NOMO-1 treated with DMSO at 0.1 percent for 48 hours (cell line): ENCODE data around the gene SELENOH.

Source experiments
- DNase-seq: peaks from one replicate; lab custom pipeline; 2025; ENCODE audit not compliant: unreplicated experiment; lab: John Stamatoyannopoulos, UW

The SELENOH gene

GRCh38 chr11:57778318-57779037 lies 37.2 kb downstream of the SELENOH start:
- no peak for DNase-seq

GRCh38 chr11:57779276-57779675 lies 38.0 kb downstream of the SELENOH start:
- no peak for DNase-seq

DNA sequence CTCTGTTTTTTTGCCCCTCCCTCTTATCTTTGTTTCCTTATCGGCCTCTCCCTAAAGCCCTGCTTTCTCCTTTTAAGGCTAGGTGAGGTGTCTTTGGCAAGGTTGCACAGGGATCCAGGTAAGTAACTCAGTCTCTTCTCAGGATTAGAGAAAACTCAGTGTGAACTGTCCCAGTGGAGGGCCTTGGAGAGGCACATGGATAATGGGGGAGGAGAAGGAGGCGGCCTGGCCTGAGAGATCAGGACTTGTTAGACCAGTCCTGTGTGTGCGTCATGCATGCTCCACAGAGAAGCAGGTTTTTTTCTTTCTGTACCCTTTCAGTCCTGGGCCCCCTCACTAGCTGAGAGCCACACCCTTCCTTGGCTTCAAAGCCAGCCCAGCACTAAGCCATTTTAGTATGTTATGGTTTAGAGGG lies 40.2 kb downstream of the SELENOH start:
- no peak for DNase-seq

DNA sequence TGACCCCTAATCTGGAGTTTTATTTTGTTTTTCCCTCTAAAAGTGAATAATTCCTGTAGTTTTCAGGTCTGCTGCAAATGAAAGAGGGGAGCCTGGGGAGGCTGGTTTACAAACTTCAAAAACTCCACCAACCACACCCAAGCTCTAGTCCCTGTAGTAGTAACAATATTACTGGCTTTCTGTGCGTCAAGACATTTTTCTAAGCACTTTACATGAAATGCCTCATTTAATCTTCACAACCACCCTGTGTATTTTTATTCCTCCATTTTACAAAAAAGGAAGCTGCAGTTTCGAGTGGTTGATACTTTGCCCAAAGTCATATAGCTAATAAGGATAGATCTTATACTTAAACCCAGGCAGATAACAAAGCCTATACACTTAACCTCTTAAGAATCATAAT lies 43.8 kb downstream of the SELENOH start:
- peak; percentile 48 for DNase-seq

- DNase-seq, result no peak
These were observed 45.1 kb downstream of the SELENOH start for GRCh38 chr11:57786436-57786835.

- no peak for DNase-seq
These were observed 45.8 kb downstream of the SELENOH start for GRCh38 chr11:57787006-57787604.

DNA sequence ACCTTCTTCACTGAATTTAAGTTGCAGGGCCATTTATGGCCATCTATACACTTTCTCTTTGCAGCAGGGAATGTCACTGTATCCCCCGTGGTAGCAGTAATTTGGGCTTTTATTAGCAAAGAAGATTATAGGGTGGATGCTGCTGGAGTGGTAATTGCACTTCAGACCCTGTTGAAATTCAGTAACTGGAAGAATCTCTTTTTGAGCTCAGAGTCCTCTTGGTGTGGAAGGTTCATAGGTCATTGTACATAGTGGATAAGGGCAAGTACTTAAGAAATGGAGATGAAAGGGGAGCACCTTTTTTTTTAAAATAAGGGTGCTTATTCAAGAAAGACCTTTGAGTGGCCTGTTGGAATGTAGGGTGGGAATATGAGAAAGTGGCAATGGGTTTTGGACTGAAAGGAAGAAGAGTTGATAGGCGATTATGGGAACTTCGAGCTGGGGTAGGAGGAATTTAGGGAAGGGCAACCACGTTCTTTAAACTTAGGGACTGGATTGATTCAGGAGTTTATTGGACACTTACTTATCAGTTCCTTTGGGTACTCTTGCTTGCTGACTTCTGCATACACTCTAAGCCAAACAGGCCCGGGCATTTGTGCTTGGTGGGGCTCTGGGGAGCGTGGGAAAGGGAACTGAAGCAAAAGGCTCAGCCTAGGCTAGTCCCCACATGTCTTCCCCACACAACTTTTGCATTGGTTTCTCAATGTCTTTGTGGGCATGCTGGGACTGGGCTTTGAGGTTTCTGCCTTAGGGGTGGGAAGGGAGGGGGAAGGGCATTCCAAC lies 46.8 kb downstream of the SELENOH start:
- DNase-seq, result peak; percentile 83

- no peak for DNase-seq
These were observed 47.4 kb downstream of the SELENOH start for GRCh38 chr11:57788703-57789088.

GRCh38 chr11:57791321-57792059 lies 50.2 kb downstream of the SELENOH start:
- peak; percentile 16 for DNase-seq

GRCh38 chr11:57792060-57792541 lies 50.8 kb downstream of the SELENOH start:
- DNase-seq, result peak; percentile 96

DNA sequence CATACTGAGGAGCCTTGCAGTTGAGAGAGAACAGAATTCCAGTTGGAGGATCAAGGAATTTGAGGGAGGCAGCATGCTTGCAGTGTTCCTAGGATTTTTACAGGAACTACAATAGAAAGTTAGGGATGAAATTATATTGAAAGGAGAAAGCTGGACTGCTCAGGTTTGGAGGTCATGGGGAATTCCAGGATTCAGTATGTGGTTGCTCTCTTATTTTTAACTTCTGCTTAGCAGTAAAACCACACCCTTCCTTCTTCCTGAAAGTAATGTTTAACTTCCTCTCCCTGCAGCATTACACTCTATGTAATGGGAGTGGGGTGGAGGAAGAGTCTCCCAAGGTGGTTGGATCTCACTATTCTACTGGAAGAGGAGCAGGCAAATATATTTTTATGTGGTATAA lies 51.6 kb downstream of the SELENOH start:
- DNase-seq, result peak; percentile 73
